ENCODE measurements around the gene TM2D3. TPM values are rescaled to one million over a fixed set of nuclear protein-coding genes. Genes with fewer than 3 reads are reported as not detected.

Gene TM2D3
- total RNA-seq, 1 experiment from 2014 or later, result 18.4 TPM

DNA sequence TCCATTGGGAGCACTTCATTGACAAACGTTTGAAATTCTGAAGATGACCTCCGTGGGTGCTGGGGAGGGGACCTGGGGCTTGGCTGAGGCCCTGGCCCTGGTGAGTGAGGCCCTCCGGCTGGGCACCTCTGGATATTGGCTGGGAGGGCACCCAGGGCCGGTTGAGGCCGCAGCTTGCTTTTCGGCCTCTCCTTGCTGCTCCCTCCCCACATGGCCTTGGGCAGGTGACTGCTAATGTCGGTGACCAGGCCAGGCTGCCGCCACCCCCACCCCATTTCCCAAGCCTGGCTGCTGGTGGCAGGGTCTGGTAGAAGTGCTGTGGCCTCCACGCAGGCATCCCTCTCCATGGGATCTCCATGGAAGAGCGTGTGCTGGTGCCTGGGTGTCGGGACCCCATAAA is 39.5 kb downstream of the TM2D3 start:
- no peak overlapping the region for H3K4me3 ChIP-seq (ENCODE audit: low read length)
- no peak for TF ChIP-seq EZH2phosphoT487 (IDR thresholded peaks at IDR 0.05; ENCODE audit: borderline replicate concordance, low read length)
- TF ChIP-seq, protein P1, sequence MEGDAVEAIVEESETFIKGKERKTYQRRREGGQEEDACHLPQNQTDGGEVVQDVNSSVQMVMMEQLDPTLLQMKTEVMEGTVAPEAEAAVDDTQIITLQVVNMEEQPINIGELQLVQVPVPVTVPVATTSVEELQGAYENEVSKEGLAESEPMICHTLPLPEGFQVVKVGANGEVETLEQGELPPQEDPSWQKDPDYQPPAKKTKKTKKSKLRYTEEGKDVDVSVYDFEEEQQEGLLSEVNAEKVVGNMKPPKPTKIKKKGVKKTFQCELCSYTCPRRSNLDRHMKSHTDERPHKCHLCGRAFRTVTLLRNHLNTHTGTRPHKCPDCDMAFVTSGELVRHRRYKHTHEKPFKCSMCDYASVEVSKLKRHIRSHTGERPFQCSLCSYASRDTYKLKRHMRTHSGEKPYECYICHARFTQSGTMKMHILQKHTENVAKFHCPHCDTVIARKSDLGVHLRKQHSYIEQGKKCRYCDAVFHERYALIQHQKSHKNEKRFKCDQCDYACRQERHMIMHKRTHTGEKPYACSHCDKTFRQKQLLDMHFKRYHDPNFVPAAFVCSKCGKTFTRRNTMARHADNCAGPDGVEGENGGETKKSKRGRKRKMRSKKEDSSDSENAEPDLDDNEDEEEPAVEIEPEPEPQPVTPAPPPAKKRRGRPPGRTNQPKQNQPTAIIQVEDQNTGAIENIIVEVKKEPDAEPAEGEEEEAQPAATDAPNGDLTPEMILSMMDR (conservative IDR thresholded peaks at IDR 0.05; ENCODE audit: low read depth, low read length), result no peak
- TF ChIP-seq EZH2 (IDR thresholded peaks at IDR 0.05; ENCODE audit: low read length, unreplicated experiment), result no peak
- POLR2A ChIA-PET (ENCODE audit: unreplicated experiment), result no interaction called here
- ATAC-seq (no peak), DNase-seq (no peak)
- H3K9me2 ChIP-seq (replicated peaks; ENCODE audit: low read length), result no peaks in the 10 kb centered on the region
- CTCF ChIA-PET, result no interaction called here
- no peaks in the 10 kb centered on the region for H4K20me1 ChIP-seq (ENCODE audit: low read length)
- no peak overlapping the region for H3K27ac ChIP-seq (ENCODE audit: low read length)
- no peaks in the 10 kb centered on the region for H3K9me3 ChIP-seq (ENCODE audit: low read length)
- H3K36me3 ChIP-seq (ENCODE audit: low read depth, low read length), result no peaks in the 10 kb centered on the region
- intact Hi-C loops (cut with micrococcal nuclease), result no loop called here
- H3K4me2 ChIP-seq (ENCODE audit: low read length), result no peak overlapping the region
- no peaks in the 10 kb centered on the region for H3K79me2 ChIP-seq (ENCODE audit: low read length)
- BruUV-seq (replicated peaks), result no TSS peak
- H3K4me1 ChIP-seq (ENCODE audit: insufficient read depth, low read length), result peaks cover 12% of the 10 kb centered on the region
- H3K9ac ChIP-seq (ENCODE audit: low read length), result no peak overlapping the region
- no peaks in the 10 kb centered on the region for H3K27me3 ChIP-seq (ENCODE audit: low read length)
- no peaks in the 10 kb centered on the region for H3F3A ChIP-seq (ENCODE audit: low read length, unreplicated experiment)
- no peak overlapping the region for H2AFZ ChIP-seq (ENCODE audit: low read length)

DNA sequence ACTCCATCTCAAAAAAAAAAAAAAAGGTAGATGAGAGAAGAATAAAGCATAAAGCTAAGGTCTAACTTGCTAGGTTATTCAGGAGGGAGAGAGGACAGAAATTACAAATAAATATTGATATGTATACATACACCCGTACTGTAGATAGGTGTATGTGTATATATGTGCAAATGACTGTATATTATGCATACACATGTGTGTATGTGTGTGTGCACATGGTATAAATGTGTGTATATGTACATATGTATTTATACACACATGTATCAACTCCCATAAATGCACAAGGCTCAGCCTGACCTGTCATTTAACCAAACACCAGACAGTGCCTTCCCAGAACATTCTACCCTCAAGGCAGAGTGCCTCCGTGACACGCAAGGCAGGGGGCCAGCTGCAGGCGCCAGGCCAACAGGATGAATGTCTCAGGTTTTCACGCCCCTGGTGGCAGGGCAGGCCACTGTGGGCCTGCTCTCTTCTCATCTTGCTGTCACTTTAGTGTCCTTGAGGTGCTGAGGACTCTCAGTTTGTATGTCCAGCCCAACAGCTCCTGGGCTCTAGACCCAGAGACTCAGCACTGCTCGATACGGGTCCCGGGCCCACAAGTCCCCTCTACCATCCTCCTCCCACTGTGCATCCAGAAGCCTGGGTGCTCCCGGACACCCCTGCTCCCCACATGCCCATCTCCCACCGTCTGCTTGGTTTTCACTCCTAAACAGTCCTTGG is 40.4 kb downstream of the TM2D3 start:
- Histone ChIP-seq H3K27ac (ENCODE audit: low read length) (no peak overlapping the region), H3F3A (ENCODE audit: low read length, unreplicated experiment) (no peaks in the 10 kb centered on the region), H3K4me3 (ENCODE audit: low read length) (no peak overlapping the region), H3K9ac (ENCODE audit: low read length) (no peak overlapping the region), H3K4me2 (ENCODE audit: low read length) (no peak overlapping the region), H3K36me3 (ENCODE audit: low read depth, low read length) (no peaks in the 10 kb centered on the region), H3K27me3 (ENCODE audit: low read length) (no peaks in the 10 kb centered on the region), H3K79me2 (ENCODE audit: low read length) (no peaks in the 10 kb centered on the region), H4K20me1 (ENCODE audit: low read length) (no peaks in the 10 kb centered on the region), H2AFZ (ENCODE audit: low read length) (no peak overlapping the region), H3K9me3 (ENCODE audit: low read length) (no peaks in the 10 kb centered on the region), H3K4me1 (ENCODE audit: insufficient read depth, low read length) (peaks cover 12% of the 10 kb centered on the region), H3K9me2 (replicated peaks; ENCODE audit: low read length) (no peaks in the 10 kb centered on the region)
- ATAC-seq (no peak), DNase-seq (no peak)
- no TSS peak for BruUV-seq (replicated peaks)
- TF ChIP-seq, protein P1 (conservative IDR thresholded peaks at IDR 0.05; ENCODE audit: low read depth, low read length), result no peak
- TF ChIP-seq EZH2 (IDR thresholded peaks at IDR 0.05; ENCODE audit: low read length, unreplicated experiment), result no peak
- no peak for TF ChIP-seq EZH2phosphoT487 (IDR thresholded peaks at IDR 0.05; ENCODE audit: borderline replicate concordance, low read length)
- ChIA-PET CTCF (no interaction called here), POLR2A (ENCODE audit: unreplicated experiment) (no interaction called here)
- intact Hi-C loops (cut with micrococcal nuclease), result no loop called here

DNA sequence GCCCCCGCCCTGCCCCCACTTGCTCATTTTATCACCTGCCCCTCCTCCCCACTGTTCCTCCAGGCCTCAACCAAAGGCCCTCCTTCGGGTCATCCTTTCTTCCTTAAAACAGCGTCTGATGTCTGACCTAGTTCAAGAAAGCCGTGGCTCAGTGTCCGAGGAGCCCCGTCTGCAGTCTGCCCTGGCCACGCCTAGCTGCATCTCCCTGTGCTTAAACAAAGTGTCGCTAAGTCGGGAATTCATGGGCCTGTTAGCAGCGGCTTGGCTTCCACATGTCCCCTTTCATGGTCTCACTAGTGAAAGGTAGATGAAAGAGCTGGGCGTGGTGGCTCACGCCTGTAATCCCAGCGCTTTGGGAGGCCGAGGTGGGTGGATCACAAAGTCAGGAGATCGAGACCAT is 41.2 kb downstream of the TM2D3 start:
- DNase-seq (no peak), ATAC-seq (no peak)
- intact Hi-C loops (cut with micrococcal nuclease), result no loop called here
- Histone ChIP-seq H3K4me1 (ENCODE audit: insufficient read depth, low read length) (peaks cover 6% of the 10 kb centered on the region; the same call in 1 of the 2 replicates), H3F3A (ENCODE audit: low read length, unreplicated experiment) (no peaks in the 10 kb centered on the region), H3K4me3 (ENCODE audit: low read length) (no peak overlapping the region), H4K20me1 (ENCODE audit: low read length) (no peaks in the 10 kb centered on the region), H3K36me3 (ENCODE audit: low read depth, low read length) (no peaks in the 10 kb centered on the region), H3K27ac (ENCODE audit: low read length) (no peak overlapping the region), H2AFZ (ENCODE audit: low read length) (no peak overlapping the region), H3K79me2 (ENCODE audit: low read length) (no peaks in the 10 kb centered on the region), H3K9me3 (ENCODE audit: low read length) (no peaks in the 10 kb centered on the region), H3K27me3 (ENCODE audit: low read length) (no peaks in the 10 kb centered on the region), H3K4me2 (ENCODE audit: low read length) (no peak overlapping the region), H3K9me2 (replicated peaks; ENCODE audit: low read length) (no peaks in the 10 kb centered on the region), H3K9ac (ENCODE audit: low read length) (no peak overlapping the region)
- ChIA-PET POLR2A (ENCODE audit: unreplicated experiment) (no interaction called here), CTCF (no interaction called here)
- TF ChIP-seq EZH2 (IDR thresholded peaks at IDR 0.05; ENCODE audit: low read length, unreplicated experiment), result no peak
- no TSS peak for BruUV-seq (replicated peaks)
